HG03097 (cell line): Measurements from ENCODE around the gene DHX30.

Experiments
- ATAC-seq: cut with Tn5 transposase; IDR thresholded peaks from one replicate; pipeline ENCODE4 v1.9.1; 2021; ENCODE audit not compliant: unreplicated experiment, low FRiP score

DHX30 gene

GRCh38 chr3:47851888-47852603 lies 49.1 kb downstream of the DHX30 start:
- no peak for ATAC-seq

GRCh38 chr3:47852604-47853602 lies 50.0 kb downstream of the DHX30 start:
- ATAC-seq, result no peak

DNA sequence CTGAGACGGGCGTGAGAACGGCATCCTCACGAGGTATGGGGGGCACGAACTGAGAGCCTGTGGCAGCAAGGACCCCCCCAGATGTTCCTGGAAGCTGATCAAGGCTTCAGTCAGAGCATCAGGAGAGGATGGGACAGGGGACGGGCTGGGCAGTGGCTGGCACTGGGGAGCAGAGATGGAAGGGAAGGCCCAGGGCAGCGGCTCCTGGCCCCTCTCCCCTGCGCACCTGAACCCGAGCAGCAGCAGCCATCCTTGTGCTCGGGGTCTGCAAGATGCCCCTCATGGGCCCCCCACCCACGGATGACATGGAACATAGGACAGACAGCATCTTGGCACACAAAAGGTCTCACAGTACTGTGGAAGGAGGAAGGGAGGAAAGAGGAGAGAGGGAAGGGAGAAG lies 51.3 kb downstream of the DHX30 start:
- ATAC-seq, result no peak

- ATAC-seq, result no peak
Measured at GRCh38 chr3:47854720-47855455, 52.0 kb downstream of the DHX30 start.

DNA sequence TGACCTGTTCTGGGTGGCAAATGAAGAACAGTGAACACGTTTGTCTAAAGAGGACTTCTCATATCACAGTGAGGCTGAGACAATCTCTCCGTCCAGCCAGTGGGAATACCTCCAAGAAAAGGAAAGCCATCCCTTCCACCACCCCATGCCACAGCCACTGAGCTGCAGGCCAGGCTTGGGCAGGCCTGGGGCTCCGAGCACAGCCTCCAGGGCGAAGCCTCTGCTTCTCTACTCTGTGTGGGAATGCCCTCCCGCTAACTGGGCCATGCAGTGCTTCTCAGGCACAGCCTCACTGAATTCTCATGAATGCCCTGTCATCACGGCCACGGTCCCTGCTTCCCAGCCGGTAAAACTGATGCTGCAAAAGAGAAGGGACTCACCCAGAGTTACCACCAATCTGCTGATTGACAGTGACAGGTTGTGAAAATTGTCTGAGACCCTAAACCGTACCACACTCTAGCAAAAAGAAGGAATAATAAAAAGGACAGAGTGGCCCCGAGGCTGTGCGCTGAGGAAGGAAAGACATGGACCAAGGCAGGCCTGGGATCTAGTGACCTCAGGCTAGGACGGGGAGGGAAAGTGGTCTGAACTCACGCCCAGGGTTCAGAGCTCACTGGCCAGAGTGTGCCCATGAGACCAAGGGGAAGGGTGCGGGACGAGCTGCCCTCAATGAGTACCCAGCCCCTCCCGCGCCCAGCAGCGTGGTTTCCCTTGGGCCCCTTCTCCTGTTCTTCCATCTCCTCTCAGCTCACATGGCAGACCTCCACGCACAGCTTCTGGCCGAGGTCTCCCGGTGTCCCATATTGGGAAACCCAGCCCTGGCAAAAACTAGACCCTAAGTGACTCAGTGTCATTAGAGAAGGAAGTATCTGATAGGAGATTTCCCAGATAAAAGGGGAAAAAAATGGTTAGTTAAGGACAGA lies 52.8 kb downstream of the DHX30 start:
- ATAC-seq, result no peak

- ATAC-seq, result no peak
Measured at GRCh38 chr3:47856669-47857068, 53.7 kb downstream of the DHX30 start.

- ATAC-seq, result no peak
Measured at GRCh38 chr3:47857151-47857550, 54.2 kb downstream of the DHX30 start.

- ATAC-seq, result no peak
Measured at GRCh38 chr3:47859956-47860605, 57.1 kb downstream of the DHX30 start.

DNA sequence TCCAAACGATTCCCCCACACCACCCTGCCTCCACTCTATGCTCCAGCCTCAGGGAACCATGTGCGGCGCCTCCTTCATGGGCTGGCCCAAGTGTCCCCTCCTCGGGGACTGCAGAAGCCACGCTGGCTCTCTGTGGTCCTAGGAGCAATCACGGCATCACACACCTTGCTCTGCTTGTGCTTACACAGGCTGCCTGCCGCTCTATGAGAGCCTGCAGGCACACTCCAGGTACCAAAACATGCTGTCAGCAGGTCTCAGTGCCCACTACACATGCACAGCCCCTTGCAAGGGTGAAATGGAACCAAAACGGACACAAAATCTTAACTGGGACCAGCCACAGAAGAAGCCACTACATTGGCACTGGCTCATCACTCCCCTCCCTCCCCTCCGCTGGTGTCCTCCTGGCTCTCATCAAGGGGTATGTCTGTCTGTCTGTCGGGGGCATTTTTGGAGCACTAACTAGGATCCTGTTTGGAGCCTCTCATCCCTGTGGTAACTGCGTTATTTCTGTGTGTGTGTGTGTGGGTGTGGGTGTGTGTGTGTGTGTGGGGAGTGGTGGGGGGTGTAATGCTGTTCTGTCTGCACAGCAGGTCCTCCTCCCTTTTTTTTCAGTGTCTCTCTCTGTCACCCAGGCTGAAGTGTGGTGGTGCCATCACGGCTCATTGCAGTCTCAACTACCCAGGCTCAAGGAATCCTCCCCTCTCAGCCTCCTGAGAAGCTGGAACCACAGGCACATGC lies 60.6 kb downstream of the DHX30 start:
- no peak for ATAC-seq

DNA sequence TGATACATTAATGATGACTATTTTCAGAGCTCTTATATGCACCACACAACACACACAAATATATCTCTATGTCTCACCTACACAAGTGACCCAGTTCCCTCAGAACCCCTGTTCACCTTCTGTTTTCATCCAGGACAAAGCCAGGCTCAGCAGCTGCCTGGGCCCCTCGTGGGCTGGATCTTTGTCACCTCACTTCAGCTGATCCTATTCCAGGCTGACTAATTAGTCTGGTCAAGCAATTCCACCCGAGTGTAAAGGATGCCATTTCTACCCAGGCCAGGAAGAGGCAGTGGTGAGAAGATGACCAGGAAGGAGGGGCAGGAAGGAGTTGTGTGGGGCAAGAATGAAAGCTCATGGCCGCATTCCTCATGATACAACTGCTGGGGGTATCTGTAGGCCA lies 62.3 kb downstream of the DHX30 start:
- ATAC-seq, result no peak

DNA sequence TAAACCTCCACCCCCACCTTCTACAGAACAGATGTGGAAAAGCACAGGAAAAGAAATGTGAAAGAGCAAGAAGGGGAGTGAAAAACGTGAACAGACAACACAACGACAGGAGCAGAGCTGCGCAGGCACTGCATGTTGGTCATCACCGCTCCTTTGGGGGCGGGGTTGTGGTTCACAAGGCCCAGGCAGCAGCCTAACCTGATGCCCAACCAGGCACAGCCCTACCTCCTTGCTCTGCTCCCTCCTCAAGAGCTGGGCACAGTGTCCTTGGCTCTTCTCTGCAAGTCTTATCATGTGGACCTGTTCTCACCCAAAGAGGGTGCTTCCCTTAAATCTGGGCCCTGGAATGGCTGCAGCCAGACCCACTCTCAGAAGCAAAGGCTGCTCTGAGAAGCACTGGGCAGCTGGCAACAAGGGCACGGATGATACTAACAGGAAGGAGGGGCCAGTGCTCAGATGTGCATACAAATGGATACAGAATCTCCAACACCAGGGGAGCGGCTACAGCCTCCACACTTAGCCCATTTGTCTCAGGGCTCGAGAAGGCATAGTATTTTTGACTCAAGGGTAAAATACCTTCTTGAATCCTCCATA lies 64.6 kb downstream of the DHX30 start:
- no peak for ATAC-seq

- no peak for ATAC-seq
Measured at GRCh38 chr3:47868306-47868705, 65.4 kb downstream of the DHX30 start.

- no peak for ATAC-seq
Measured at GRCh38 chr3:47870156-47870555, 67.2 kb downstream of the DHX30 start.

GRCh38 chr3:47870702-47871260 lies 67.8 kb downstream of the DHX30 start:
- ATAC-seq, result no peak

DNA sequence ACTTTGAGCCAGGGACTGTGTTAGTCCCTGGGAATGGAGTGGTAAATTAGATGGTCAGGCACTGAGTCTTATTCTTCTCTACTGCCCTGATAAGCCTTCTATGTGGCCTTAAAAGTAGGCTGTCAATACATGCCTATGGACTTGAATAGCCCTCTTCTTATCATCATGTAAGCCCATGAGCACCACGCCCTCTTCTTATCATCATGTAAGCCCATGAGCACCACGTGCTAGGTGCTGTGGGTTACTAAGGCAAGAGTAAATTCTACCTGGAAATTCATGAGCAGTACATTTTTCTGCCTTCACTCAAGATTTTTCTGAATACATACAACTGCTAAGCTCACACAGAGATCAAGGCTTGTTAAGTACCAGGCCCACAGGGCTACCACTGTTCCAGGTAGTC lies 68.5 kb downstream of the DHX30 start:
- ATAC-seq, result no peak

DNA sequence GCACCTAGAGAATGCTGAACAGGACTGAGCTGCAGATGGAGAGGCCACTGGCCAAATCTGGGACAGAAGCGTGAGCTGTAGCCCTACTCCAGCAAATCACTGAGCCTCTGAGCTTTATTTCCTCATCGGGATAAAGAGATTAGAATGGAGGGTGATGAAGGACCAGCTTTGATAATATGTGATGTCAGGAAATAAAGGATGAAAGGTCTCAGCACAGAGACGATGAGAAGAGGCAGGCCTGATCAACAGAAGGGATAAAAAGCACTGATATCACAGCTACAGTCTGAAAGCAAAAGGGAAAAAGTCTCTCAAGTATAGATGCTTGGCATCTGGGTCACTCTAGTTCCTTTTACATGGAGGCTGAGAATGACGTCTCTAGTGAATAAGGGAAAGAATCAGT lies 70.0 kb downstream of the DHX30 start:
- ATAC-seq, result no peak

GRCh38 chr3:47874438-47874837 lies 71.5 kb downstream of the DHX30 start:
- ATAC-seq, result no peak

DNA sequence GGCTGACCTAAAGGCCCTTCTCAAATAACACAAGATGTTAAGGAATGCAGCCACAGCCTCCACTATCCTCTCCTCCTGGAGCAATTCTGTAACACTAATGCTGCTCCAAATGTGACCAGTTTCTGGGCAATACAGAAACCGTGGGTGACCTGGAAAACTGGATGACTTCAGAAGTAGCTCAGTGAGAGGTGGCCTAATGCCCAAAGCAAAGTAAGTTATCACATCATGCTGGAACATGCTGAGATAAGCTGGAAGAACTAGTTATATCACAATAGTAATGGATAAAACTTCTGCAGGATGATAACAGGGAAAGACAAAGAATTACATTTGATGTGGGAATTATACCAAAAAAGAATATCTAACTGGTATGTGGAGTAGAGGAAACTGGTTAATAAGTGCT lies 72.0 kb downstream of the DHX30 start:
- no peak for ATAC-seq
